ENCODE results near the gene DUSP2. TPM values are rescaled to one million over a fixed set of nuclear protein-coding genes. Genes with fewer than 3 reads are reported as not detected.

The DUSP2 gene
- total RNA-seq, 4 donors from 2014 or later: 26.0 to 124 (median 74.1) TPM

- Histone ChIP-seq H3K9me3 (peaks cover 7% of the 10 kb centered on the region), H3K27ac (no peak overlapping the region), H3K4me1 (no peaks in the 10 kb centered on the region), H3K27me3 (peaks cover 3% of the 10 kb centered on the region), H3K36me3 (no peaks in the 10 kb centered on the region), H3K4me3 (no peak overlapping the region)
- 42% methylated on average over 6 of the region's 6 CpGs for WGBS
- TF ChIP-seq POLR2A (IDR thresholded peaks at IDR 0.05): no peak
- TF ChIP-seq CTCF (IDR thresholded peaks at IDR 0.05): no peak
- TF ChIP-seq POLR2AphosphoS5 (IDR thresholded peaks at IDR 0.05): no peak
- no peak for TF ChIP-seq EP300 (IDR thresholded peaks at IDR 0.05)
- peak; percentile 14 to 44 for DNase-seq (ENCODE audit: low spot score in 2 of 2)
These were observed 41.3 kb downstream of the DUSP2 start for GRCh38 chr2:96103761-96104486.

DNA sequence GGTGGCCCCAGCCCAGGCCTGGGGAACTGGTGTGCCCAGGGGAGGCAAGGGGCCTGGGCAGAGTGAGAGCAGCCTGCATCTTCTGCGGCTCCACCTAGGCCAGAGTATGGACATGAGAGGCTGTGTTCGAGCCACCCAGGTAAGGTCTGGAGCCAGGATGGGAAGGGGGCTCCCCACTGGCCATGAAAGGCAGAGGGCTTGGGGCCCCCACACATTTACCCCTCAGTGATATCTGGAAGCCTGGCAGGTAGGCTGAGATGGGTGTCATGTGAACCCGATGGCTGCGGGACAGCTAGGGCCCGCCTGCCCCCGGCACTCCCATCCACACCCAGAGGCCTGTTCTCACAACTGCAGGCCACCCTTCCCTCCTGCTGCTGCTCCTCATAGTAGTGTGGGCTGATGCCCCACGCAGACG, 42.0 kb downstream of the DUSP2 start:
- WGBS: 88% methylated on average over 8 of the region's 8 CpGs
- DNase-seq (ENCODE audit: low spot score in 2 of 2): peak; percentile 45 to 65
- Histone ChIP-seq H3K9me3 (peaks cover 7% of the 10 kb centered on the region), H3K27ac (no peak overlapping the region), H3K4me1 (no peaks in the 10 kb centered on the region), H3K36me3 (no peaks in the 10 kb centered on the region), H3K27me3 (peaks cover 3% of the 10 kb centered on the region), H3K4me3 (no peak overlapping the region)
- TF ChIP-seq EP300 (IDR thresholded peaks at IDR 0.05): no peak
- TF ChIP-seq POLR2AphosphoS5 (IDR thresholded peaks at IDR 0.05): no peak
- TF ChIP-seq POLR2A (IDR thresholded peaks at IDR 0.05): no peak
- TF ChIP-seq CTCF (IDR thresholded peaks at IDR 0.05): no peak

DNA sequence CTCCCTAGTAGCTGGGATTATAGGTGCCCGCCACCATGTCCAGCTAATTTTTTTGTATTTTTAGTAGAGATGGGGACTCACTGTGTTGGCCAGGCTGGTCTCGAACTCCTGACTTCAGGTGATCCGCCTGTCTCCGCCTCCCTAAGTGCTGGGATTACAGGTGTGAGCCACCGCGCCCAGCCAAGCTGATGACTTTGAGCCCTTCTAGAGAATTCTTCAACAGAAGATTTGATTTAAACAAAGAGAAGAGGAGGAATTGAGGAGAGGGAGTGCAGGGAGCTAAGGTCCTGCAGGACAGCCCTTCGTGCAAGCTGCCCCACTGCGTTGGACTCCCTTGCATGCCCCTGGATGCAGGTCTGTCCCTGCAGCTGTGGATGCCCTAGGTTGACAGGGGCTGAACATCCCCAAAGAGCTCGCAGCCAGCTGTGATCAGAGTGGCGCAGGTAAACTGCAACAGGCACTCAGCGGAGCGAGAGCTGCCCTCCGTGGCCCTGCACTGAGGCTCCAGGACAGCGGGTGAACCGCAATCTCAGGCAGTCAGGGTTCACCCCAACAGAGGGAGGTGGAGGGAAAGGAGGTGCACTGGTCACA, 42.5 kb downstream of the DUSP2 start:
- WGBS: 95% methylated on average over 15 of the region's 15 CpGs
- peak; percentile 46 to 55 for DNase-seq (ENCODE audit: low spot score in 2 of 2)
- H3K27ac ChIP-seq: no peak overlapping the region
- no peak for TF ChIP-seq POLR2A (IDR thresholded peaks at IDR 0.05)
- no peak for TF ChIP-seq EP300 (IDR thresholded peaks at IDR 0.05)
- no peak for TF ChIP-seq CTCF (IDR thresholded peaks at IDR 0.05)
- TF ChIP-seq POLR2AphosphoS5 (IDR thresholded peaks at IDR 0.05): no peak
- no peaks in the 10 kb centered on the region for H3K27me3 ChIP-seq
- peaks cover 7% of the 10 kb centered on the region for H3K9me3 ChIP-seq
- no peak overlapping the region for H3K4me3 ChIP-seq
- no peaks in the 10 kb centered on the region for H3K36me3 ChIP-seq
- no peaks in the 10 kb centered on the region for H3K4me1 ChIP-seq

GRCh38 chr2:96100893-96101304, 44.3 kb downstream of the DUSP2 start:
- peak in 1 of 2 donors; percentile 37 for DNase-seq (ENCODE audit: low spot score in 2 of 2)
- Histone ChIP-seq H3K27me3 (no peaks in the 10 kb centered on the region), H3K4me3 (no peak overlapping the region), H3K27ac (no peak overlapping the region), H3K9me3 (peaks cover 7% of the 10 kb centered on the region), H3K4me1 (no peaks in the 10 kb centered on the region), H3K36me3 (no peaks in the 10 kb centered on the region)
- WGBS: 81% methylated on average over 1 of the region's 3 CpGs
- TF ChIP-seq CTCF (IDR thresholded peaks at IDR 0.05) (no peak), POLR2AphosphoS5 (IDR thresholded peaks at IDR 0.05) (no peak), POLR2A (IDR thresholded peaks at IDR 0.05) (no peak), EP300 (IDR thresholded peaks at IDR 0.05) (no peak)
